GM19238 (cell line): Measurements from ENCODE around the gene FOLR2.

Experiments used
- DNase-seq: peaks from one replicate; pipeline ENCODE4 v3.0.0; 2011; ENCODE audit warnings: low spot score; ENCODE audit not compliant: insufficient read length

FOLR2 gene

DNA sequence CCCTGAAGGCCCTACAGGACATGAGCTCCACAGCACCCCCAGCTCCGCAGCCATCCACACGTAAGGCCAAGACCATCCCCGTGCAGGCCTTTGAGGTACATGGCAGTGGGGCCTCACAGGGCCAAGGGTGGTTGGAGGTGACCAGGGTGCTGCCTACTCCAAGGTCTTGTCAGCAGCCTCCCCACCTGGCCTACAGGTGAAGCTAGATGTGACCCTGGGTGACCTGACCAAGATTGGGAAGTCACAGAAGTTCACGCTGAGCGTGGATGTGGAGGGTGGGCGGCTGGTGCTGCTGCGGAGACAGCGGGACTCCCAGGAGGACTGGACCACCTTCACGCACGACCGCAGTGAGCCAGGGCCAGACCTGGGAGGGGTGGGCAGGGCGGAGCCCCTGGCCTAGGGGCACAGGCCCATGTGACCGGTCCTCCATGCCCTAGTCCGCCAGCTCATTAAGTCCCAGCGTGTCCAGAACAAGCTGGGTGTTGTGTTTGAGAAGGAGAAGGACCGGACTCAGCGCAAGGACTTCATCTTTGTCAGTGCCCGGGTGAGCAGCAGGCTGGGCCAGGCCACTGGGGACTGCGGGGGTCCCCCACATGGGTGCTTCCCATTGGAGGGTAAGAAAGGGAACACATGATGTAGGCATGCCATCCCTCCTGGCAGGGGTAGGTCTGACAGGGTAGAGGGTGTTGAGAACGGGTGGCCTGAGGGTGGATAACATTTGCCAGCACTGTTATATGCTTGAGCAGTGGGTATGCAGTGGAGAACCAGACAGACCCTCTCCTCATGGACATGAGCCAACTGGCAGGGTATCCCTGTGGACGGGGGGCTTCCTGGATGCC lies 13.6 kb downstream of the FOLR2 start:
- no peak for DNase-seq

DNA sequence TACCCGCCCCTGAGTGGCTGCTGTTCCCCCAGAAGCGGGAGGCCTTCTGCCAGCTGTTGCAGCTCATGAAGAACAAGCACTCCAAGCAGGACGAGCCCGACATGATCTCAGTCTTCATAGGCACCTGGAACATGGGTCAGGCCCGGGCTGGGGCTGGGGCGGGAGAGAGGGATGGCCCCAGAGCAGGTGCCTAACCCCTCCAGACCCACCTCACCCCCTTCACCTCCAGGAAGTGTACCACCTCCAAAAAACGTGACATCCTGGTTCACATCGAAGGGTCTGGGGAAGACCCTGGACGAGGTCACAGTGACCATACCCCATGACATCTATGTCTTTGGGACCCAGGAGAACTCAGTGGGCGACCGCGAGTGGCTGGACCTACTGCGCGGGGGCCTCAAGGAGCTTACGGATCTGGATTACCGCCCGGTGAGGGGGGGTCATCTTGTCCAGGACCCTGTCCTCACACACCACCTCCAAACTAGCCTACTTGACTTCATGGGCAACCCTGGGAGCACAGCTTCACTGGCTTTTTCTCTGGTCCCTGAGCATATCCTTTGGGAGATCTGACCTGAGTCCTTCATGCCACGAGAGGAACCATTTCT lies 14.3 kb downstream of the FOLR2 start:
- DNase-seq: no peak

DNA sequence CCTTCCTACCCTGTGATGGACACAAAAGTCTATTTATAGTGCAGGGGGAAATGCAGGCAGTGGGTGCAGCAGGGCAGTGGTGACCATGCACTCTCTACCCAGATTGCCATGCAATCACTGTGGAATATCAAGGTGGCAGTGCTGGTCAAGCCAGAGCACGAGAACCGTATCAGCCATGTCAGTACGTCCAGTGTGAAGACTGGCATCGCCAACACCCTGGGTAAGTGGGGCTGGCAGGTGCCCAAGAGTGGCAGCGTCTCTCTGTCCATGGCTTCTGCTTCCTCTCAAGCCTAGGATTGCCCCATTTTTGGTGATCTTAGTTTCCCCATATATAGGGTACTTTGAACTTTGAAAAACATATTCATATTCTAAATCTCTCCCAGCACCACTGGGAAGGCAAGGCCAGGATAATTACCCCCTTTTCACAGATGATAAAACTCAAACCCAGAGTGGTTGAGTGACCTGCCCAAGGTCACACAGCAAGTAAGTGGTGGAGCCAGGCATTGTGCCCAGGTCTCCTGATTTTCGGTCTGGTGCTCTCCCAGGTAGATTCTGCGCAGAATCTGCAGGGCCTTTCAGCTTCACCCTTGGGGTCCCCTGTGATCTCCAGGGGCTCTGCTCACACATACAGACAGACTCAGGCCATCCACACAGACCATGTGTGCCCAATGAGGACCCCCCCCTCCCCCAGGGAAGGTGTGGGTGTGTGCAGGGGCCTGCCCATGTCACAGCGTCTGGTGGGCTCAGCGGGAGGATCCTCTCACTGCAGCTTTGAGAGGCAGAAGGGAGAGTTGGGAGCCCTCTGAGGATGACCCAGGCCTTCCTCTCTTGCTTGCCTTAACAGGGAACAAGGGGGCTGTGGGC lies 15.0 kb downstream of the FOLR2 start:
- no peak for DNase-seq

- no peak for DNase-seq
Observed at GRCh38 chr11:72232260-72233055, 15.9 kb downstream of the FOLR2 start.

DNA sequence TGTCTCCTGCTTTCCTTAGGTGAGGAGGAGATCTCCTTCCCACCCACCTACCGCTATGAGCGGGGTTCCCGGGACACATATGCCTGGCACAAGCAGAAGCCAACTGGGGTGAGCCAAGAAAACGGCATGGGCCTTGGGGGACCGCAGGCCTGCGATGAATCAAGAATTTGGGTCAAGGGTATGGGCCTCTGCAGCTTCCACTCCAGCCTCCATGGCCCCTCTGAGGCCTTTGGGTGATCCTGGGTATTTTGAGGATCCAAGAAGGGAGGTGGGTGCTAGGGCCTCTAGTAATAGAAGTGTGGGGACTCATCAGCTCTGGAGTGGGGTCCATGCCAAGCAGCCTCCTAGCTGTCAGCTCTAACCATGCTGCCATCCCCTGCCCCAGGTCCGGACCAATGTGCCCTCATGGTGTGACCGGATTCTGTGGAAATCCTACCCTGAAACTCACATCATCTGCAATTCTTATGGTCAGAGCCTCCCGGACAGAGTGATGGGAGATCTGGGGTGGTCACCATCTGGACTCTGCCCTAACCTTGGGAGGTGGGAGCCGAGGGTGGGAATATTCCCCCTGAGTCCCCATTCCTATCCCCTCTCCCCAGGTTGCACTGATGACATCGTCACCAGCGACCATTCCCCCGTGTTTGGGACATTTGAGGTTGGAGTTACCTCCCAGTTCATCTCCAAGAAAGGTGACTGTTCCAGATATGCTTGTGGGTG lies 16.6 kb downstream of the FOLR2 start:
- no peak for DNase-seq

GRCh38 chr11:72233773-72234513 lies 17.3 kb downstream of the FOLR2 start:
- no peak for DNase-seq

- no peak for DNase-seq
Observed at GRCh38 chr11:72234514-72234830, 17.9 kb downstream of the FOLR2 start.

GRCh38 chr11:72234920-72235319 lies 18.3 kb downstream of the FOLR2 start:
- DNase-seq: no peak

- no peak for DNase-seq
Observed at GRCh38 chr11:72235351-72236057, 18.9 kb downstream of the FOLR2 start.

DNA sequence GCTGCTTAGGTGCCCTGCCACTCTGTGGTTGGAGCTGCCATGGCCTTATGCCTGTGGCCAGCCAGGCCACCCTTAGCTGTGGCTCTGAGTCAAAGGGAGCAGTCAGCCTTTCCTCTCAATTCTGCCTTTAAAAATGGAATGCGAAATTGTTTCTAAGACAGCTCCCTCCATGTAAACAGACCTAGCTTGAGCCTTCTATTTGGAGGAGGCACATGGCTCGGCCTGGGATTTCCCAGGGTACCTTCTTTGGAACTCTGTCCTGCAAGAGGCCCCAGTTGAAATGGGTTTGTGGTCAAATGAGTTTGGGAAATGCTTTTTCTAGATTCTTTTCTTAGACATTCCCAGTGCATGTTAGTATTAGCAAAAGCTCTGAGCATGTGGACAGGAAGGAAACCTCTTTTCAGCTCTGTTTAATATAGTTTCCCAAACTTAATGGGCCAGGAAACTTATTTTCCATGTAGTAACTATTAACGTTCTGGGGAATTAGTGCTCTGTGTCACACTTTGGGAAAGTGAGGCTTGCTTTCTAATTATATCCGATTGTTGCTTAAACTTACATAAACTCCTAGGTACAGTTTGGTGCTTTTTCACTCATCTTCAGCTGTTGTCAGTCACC lies 19.6 kb downstream of the FOLR2 start:
- no peak for DNase-seq

DNA sequence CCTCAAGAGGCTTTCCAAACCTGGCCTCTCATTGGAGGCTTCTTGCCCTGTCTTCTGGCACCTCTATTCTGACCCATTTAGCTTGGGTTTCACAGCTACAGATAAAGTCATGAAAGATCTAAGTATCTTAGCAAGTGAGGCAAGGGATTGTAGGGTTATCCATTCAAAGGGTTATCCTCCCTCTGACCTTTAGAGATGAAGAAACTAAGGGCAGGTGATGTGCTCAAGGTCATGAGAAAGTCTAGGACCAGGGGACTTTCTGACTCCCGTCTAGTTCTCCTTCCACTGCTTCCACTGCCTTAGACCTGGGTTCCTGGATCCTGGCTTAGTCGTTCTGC lies 20.1 kb downstream of the FOLR2 start:
- DNase-seq: no peak

DNA sequence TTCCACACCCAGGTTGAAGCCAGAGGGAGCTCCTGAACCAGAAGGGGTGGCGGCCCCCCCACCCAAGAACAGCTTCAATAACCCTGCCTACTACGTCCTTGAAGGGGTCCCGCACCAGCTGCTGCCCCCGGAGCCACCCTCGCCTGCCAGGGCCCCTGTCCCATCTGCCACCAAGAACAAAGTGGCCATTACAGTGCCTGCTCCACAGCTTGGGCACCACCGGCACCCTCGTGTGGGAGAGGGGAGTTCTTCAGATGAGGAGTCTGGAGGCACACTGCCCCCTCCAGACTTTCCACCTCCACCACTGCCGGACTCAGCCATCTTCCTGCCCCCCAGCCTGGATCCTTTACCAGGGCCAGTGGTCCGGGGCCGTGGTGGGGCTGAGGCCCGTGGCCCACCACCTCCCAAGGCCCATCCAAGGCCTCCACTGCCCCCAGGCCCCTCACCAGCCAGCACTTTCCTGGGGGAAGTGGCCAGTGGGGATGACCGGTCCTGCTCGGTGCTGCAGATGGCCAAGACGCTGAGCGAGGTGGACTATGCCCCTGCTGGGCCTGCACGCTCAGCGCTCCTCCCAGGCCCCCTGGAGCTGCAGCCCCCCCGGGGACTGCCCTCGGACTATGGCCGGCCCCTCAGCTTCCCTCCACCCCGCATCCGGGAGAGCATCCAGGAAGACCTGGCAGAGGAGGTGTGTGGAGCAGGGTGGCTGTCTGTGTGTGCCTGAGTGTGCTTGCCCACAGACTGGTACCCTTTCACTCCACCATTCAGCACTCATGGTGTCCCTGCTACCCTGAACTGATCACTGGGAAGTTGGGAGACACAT lies 20.7 kb downstream of the FOLR2 start:
- DNase-seq: no peak

DNA sequence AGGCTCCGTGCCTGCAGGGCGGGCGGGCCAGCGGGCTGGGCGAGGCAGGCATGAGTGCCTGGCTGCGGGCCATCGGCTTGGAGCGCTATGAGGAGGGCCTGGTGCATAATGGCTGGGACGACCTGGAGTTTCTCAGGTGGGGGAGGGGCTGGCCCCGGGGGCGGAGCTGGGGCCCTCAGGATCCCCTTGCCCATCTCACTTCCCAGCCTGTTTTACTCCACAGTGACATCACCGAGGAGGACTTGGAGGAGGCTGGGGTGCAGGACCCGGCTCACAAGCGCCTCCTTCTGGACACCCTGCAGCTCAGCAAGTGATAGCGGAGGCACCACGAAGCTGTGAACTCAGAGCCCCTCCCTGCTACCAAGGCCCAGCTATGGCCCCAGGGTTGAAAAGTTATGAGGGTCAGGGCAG lies 21.5 kb downstream of the FOLR2 start:
- peak; percentile 79 for DNase-seq

- no peak for DNase-seq
Observed at GRCh38 chr11:72238492-72239312, 22.1 kb downstream of the FOLR2 start.

- no peak for DNase-seq
Observed at GRCh38 chr11:72239313-72239848, 22.8 kb downstream of the FOLR2 start.

GRCh38 chr11:72239849-72240460 lies 23.4 kb downstream of the FOLR2 start:
- no peak for DNase-seq
